Astrocyte (in vitro differentiated cells and primary cell): ENCODE results near the gene GNA15. TPM values are rescaled to one million over a fixed set of nuclear protein-coding genes. Genes with fewer than 3 reads are reported as not detected.

ENCODE experiments used
- DNase-seq: peaks from one replicate; pipeline ENCODE4 v3.0.0-alpha.2; 2010; ENCODE audit warnings: low read depth
- FAIRE-seq: peaks from 2 replicates; lab custom pipeline; 2011; peaks lifted over from hg19 to GRCh38; lab: Jason Lieb, UNC
- H2AFZ ChIP-seq: 2 replicates; pipeline ENCODE4 v1.6.0; 2012; ENCODE audit warnings: low read depth, low read length, inconsistent platforms
- H3K27ac ChIP-seq: 2 replicates; pipeline ENCODE4 v1.5.1; 2011; ENCODE audit warnings: low read depth, low read length, inconsistent platforms
- H3K27me3 ChIP-seq: 2 replicates; pipeline ENCODE4 v1.6.0; 2011; ENCODE audit warnings: low read length, inconsistent platforms; ENCODE audit not compliant: insufficient read depth
- H3K36me3 ChIP-seq: 2 replicates; pipeline ENCODE4 v1.5.1; 2011; ENCODE audit warnings: low read length, inconsistent platforms; ENCODE audit not compliant: insufficient read depth
- H3K4me1 ChIP-seq: 2 replicates; pipeline ENCODE4 v1.5.1; 2011; ENCODE audit warnings: low read length, inconsistent platforms; ENCODE audit not compliant: insufficient read depth
- H3K4me2 ChIP-seq: 2 replicates; pipeline ENCODE4 v1.6.0; 2012; ENCODE audit warnings: low read length, inconsistent platforms
- H3K4me3 ChIP-seq: 2 replicates; pipeline ENCODE4 v1.5.1; 2011; ENCODE audit warnings: low read depth, mild to moderate bottlenecking, low read length, inconsistent platforms; ENCODE audit not compliant: insufficient read depth
- H3K79me2 ChIP-seq: 2 replicates; pipeline ENCODE4 v1.6.0; 2012; ENCODE audit warnings: mild to moderate bottlenecking, low read length, inconsistent platforms; ENCODE audit not compliant: insufficient read depth
- H3K9ac ChIP-seq: 2 replicates; pipeline ENCODE4 v1.6.0; 2012; ENCODE audit warnings: mild to moderate bottlenecking, low read length, inconsistent platforms
- H3K9me3 ChIP-seq: 2 replicates; pipeline ENCODE4 v1.5.1; 2012; ENCODE audit warnings: low read depth, mild to moderate bottlenecking, low read length, inconsistent platforms; ENCODE audit not compliant: insufficient read depth
- H4K20me1 ChIP-seq: 2 replicates; pipeline ENCODE4 v1.6.0; 2012; ENCODE audit warnings: low read length, inconsistent platforms; ENCODE audit not compliant: insufficient read depth
- H3K27ac Mint-ChIP-seq: one replicate; pipeline ENCODE4 v1.8.0; 2021; ENCODE audit warnings: mild to moderate bottlenecking, mixed read lengths; ENCODE audit not compliant: unreplicated experiment
- H3K27me3 Mint-ChIP-seq: one replicate; pipeline ENCODE4 v1.8.0; 2021; ENCODE audit warnings: low read depth, mixed read lengths; ENCODE audit not compliant: unreplicated experiment
- H3K36me3 Mint-ChIP-seq: one replicate; pipeline ENCODE4 v1.8.0; 2021; ENCODE audit warnings: low read depth, mixed read lengths; ENCODE audit not compliant: unreplicated experiment
- H3K4me1 Mint-ChIP-seq: one replicate; pipeline ENCODE4 v1.8.0; 2021; ENCODE audit warnings: low read depth, mixed read lengths; ENCODE audit not compliant: unreplicated experiment
- H3K4me3 Mint-ChIP-seq: one replicate; pipeline ENCODE4 v1.8.0; 2021; ENCODE audit warnings: mild to moderate bottlenecking, moderate library complexity, mixed read lengths; ENCODE audit not compliant: unreplicated experiment
- H3K9me3 Mint-ChIP-seq: one replicate; pipeline ENCODE4 v1.8.0; 2021; ENCODE audit warnings: mild to moderate bottlenecking, mixed read lengths; ENCODE audit not compliant: unreplicated experiment
- EZH2 ChIP-seq: IDR thresholded peaks from 2 replicates; pipeline ENCODE4 v1.6.1; 2012; ENCODE audit warnings: mild to moderate bottlenecking, low read length, inconsistent platforms; ENCODE audit not compliant: insufficient read depth
- total RNA-seq: library from RNA; stranded (reverse); gene quantifications from 2 replicates; pipeline ENCODE4 v1.2.1, GENCODE V29; 2021
- TF ChIP-seq, protein P1 (sequence below): IDR thresholded peaks from 2 replicates; pipeline ENCODE4 v1.5.1; 2011; ENCODE audit warnings: low read depth, mild to moderate bottlenecking, inconsistent platforms, low read length, moderate library complexity; ENCODE audit not compliant: insufficient read depth

GNA15 gene
- total RNA-seq, 1 donor from 2014 or later: not detected

DNA sequence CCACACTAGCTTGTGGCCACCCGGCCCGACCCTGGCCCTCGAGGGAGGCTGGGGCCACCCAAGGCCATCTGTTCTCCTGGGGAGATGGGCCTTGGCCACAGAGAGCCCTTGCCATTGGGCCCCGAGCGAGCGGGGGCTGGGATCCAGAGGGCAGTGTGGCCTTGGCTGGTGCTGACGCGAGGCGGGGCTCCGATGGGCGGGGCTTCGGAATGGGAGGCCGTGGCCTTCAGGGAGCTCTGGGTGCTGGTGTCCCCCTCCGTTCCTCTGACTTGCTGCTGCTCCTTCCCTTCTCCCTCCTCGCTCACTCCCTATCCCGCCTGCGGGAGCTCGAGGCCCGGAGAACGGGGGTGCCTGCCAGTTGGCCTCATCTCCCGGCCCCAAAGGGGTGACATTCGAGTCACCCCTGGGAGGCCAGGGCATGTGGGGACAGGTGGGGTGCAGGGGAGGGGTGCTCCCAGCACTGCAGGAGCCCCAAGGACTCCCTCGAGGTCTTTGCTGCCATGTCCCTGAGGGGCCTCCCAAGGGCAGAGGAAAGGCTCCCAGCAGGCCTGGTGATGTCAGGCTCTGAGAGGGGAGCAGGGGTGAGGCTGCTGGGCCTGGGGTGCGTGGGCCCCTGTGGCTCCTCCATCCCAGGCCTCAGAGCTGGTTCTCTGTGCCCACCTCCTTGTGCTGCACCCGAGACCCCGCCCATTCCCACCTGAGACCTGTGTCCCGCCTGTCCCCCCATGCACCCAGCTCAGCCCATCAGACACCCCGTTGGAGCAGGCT, 54.1 kb downstream of the GNA15 start:
- DNase-seq (no peak), FAIRE-seq (no peak)
- Histone ChIP-seq H3K4me2 (no peak overlapping the region), H3K36me3 (no peaks in the 10 kb centered on the region), H3K9ac (no peak overlapping the region), H4K20me1 (peaks cover 63% of the 10 kb centered on the region), H2AFZ (no peak overlapping the region), H3K27me3 (no peaks in the 10 kb centered on the region), H3K4me1 (peaks cover 8% of the 10 kb centered on the region), H3K9me3 (no peaks in the 10 kb centered on the region), H3K27ac (no peak overlapping the region), H3K4me3 (no peak overlapping the region), H3K79me2 (peaks cover 78% of the 10 kb centered on the region)
- no peak overlapping the region for H3K27ac Mint-ChIP-seq
- H3K4me1 Mint-ChIP-seq: peaks cover 12% of the 10 kb centered on the region
- no peak overlapping the region for H3K4me3 Mint-ChIP-seq
- TF ChIP-seq, protein P1, sequence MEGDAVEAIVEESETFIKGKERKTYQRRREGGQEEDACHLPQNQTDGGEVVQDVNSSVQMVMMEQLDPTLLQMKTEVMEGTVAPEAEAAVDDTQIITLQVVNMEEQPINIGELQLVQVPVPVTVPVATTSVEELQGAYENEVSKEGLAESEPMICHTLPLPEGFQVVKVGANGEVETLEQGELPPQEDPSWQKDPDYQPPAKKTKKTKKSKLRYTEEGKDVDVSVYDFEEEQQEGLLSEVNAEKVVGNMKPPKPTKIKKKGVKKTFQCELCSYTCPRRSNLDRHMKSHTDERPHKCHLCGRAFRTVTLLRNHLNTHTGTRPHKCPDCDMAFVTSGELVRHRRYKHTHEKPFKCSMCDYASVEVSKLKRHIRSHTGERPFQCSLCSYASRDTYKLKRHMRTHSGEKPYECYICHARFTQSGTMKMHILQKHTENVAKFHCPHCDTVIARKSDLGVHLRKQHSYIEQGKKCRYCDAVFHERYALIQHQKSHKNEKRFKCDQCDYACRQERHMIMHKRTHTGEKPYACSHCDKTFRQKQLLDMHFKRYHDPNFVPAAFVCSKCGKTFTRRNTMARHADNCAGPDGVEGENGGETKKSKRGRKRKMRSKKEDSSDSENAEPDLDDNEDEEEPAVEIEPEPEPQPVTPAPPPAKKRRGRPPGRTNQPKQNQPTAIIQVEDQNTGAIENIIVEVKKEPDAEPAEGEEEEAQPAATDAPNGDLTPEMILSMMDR: no peak
- no peak for TF ChIP-seq EZH2
- H3K27me3 Mint-ChIP-seq: no peaks in the 10 kb centered on the region
- peaks cover 1% of the 10 kb centered on the region for H3K9me3 Mint-ChIP-seq
- H3K36me3 Mint-ChIP-seq: peaks cover 6% of the 10 kb centered on the region

GRCh38 chr19:3190470-3190770, 54.6 kb downstream of the GNA15 start:
- Mint-ChIP-seq H3K9me3 (peaks cover 1% of the 10 kb centered on the region), H3K36me3 (peaks cover 6% of the 10 kb centered on the region), H3K27ac (no peak overlapping the region), H3K4me3 (no peak overlapping the region), H3K4me1 (peaks cover 12% of the 10 kb centered on the region), H3K27me3 (no peaks in the 10 kb centered on the region)
- Histone ChIP-seq H2AFZ (no peak overlapping the region), H3K4me3 (no peak overlapping the region), H3K27me3 (no peaks in the 10 kb centered on the region), H3K9ac (no peak overlapping the region), H3K36me3 (no peaks in the 10 kb centered on the region), H3K27ac (no peak overlapping the region), H3K79me2 (peaks cover 78% of the 10 kb centered on the region), H4K20me1 (peaks cover 63% of the 10 kb centered on the region), H3K9me3 (no peaks in the 10 kb centered on the region), H3K4me2 (no peak overlapping the region), H3K4me1 (peaks cover 8% of the 10 kb centered on the region)
- TF ChIP-seq EZH2: no peak
- TF ChIP-seq, protein P1: no peak
- no peak for FAIRE-seq
- no peak for DNase-seq
